ENCODE results near the gene SPTA1.
"Not testable (repeated sequence)": the region's sequence is repeated elsewhere in the genome, so short reads cannot be mapped to it uniquely, and the experiment has no call there.

The SPTA1 gene

DNA sequence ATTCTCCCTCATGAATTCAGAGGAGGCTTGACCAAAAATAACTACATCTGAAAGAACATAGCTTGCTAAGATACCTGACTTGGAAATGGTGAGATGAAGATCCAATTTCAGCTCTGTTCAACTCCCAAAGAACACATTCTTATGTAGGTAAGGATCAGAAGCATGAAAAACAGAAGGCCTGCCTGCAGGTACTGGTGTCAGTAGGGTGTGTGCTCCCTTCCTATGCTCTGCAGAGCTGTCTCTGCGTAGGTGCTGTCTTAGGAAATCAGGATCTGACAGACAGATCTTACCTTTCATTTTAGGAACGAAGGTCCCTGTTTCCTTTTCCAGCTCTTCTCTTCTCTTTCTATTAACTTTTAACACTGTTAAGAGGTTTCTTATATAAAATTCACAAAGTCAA, 19.6 kb upstream of the SPTA1 start:
- no peak for DNase-seq (ENCODE audit: low read depth)
- TF ChIP-seq, protein P1, sequence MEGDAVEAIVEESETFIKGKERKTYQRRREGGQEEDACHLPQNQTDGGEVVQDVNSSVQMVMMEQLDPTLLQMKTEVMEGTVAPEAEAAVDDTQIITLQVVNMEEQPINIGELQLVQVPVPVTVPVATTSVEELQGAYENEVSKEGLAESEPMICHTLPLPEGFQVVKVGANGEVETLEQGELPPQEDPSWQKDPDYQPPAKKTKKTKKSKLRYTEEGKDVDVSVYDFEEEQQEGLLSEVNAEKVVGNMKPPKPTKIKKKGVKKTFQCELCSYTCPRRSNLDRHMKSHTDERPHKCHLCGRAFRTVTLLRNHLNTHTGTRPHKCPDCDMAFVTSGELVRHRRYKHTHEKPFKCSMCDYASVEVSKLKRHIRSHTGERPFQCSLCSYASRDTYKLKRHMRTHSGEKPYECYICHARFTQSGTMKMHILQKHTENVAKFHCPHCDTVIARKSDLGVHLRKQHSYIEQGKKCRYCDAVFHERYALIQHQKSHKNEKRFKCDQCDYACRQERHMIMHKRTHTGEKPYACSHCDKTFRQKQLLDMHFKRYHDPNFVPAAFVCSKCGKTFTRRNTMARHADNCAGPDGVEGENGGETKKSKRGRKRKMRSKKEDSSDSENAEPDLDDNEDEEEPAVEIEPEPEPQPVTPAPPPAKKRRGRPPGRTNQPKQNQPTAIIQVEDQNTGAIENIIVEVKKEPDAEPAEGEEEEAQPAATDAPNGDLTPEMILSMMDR (conservative IDR thresholded peaks at IDR 0.05; ENCODE audit: low read length): no peak

DNA sequence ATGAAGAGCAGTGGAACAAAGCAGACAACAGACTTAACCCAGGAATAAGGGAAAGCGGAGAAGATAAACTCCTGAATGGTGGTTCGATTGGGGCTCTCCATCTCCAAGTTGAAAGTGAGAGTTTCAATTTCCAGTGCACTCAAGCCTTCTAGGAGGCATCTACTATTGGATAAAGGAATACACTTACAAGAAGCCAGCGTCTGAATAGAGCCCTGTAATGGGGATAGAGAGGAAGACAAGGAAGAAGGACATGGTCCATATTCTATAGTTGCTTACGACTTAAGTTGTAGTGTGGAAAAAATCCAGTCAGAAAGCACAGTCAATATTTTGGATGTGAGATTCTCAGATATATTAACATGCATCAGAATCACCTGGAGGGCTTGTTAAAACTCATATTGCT, 14.0 kb upstream of the SPTA1 start, which contains the start of gene OR6K2:
Gene OR6K2, minus strand, starts transcription at position 101 of the 400 bp plus-strand sequence. Its CDS starts 0 bp downstream, at position 101.
- TF ChIP-seq, protein P1 (conservative IDR thresholded peaks at IDR 0.05; ENCODE audit: low read length): no peak
- DNase-seq (ENCODE audit: low read depth): no peak
- H3K4me3 ChIP-seq (ENCODE audit: low read length): no peak within 1 kb of the TSS

More for the DNA sequence above, 19.6 kb upstream of the SPTA1 start:
- H3K4me3 ChIP-seq (ENCODE audit: low read length): no peak overlapping the region

DNA sequence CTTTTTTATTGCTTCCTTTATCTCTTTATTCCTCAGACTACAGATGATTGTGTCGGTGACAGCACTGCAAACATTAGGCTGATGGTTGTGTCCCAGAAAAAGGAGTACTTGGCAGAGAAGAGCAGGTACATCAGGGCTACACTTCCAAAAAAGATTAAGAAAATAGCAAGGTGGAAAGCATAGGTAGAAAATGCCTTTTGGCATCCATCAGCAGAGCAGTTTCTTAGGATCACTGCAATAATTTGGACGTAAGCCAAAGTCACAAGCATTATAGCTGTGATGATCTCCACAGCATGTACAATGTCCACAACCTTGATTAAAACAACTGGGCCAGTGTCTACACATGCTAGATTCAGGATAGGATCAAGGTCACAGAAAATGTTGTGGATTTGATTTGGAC, 8.1 kb upstream of the SPTA1 start:
- no peak for DNase-seq (ENCODE audit: low read depth)
- no peak overlapping the region for H3K4me3 ChIP-seq (ENCODE audit: low read length)
- TF ChIP-seq, protein P1 (conservative IDR thresholded peaks at IDR 0.05; ENCODE audit: low read length): no peak

DNA sequence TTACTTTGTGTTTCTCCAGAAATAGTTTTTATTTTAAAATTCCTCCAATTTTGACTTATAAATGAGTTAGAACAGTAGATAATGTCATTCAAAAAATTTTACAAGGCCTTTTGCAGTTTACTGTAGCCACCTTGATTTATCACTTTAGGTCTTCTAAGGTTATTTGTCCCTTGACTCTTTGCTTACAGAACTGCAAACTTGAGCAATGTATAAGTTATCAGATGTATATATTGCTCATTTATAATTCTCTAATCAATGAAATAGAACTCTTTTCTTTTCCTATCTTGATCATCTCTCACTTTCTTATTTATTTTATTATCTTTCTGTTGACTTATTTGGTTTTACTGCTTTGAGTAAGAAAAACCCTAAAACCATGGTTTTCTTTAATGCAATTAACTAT, 5.8 kb upstream of the SPTA1 start:
- TF ChIP-seq, protein P1 (conservative IDR thresholded peaks at IDR 0.05; ENCODE audit: low read length): no peak
- DNase-seq (ENCODE audit: low read depth): no peak
- no peak overlapping the region for H3K4me3 ChIP-seq (ENCODE audit: low read length)

DNA sequence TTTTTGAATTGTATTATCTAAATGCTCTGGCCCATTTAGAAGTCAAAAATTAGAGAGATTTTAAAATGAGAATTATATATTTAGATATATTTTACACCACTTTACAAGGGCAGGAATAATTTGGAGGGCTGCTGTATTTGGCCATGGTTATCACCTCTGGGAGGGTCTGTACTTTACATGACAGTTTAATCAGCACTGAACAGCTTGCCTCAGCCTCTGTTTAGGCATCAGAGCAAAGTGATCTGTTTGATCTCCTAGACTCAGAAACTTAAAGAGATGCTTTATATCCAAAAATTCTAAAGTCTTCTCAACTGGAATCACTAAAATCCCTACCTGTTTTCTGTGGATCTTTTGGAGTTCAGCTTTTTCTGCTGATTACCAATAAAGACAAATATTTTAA, 5.4 kb upstream of the SPTA1 start:
- TF ChIP-seq, protein P1 (conservative IDR thresholded peaks at IDR 0.05; ENCODE audit: low read length): no peak
- DNase-seq (ENCODE audit: low read depth): no peak
- H3K4me3 ChIP-seq (ENCODE audit: low read length): no peak overlapping the region

DNA sequence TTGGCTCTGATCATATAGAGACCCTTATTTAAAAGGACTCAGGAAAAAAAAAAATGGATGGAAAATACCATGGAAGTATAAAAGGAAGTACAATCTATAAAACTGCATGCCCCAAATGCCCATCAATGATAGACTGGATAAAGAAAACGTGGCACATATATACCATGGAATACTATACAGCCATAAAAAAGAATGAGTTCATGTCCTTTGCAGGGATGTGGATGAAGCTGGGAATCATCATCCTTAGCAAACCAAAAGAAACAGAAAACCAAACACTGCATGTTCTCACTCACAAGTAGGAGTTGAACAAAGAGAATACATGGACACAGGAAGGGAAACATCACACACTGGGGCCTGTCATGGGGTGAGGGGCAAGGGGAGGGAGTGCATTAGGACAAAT, 4.6 kb upstream of the SPTA1 start:
- H3K4me3 ChIP-seq (ENCODE audit: low read length); DNase-seq (ENCODE audit: low read depth): not testable (repeated sequence)

DNA sequence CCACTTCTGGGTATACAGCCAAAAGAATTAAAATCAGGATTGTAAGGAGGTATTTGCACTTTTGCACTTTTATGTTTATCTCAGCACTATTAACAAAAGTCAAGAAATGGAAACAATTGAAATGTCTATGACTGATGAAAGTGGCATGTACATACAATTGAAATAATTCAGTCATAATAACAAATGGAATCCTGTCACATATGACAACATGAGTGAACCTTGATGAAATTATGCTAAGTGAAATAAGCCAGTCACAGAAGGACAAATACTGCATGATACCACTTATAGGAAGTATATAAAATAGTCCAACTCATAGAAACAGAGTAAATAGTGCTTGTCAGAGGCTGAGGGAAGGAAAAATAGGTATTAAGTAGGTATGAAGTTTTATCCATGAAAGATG, 3.4 kb upstream of the SPTA1 start:
- TF ChIP-seq, protein P1 (conservative IDR thresholded peaks at IDR 0.05; ENCODE audit: low read length): no peak
- no peak for DNase-seq (ENCODE audit: low read depth)
- H3K4me3 ChIP-seq (ENCODE audit: low read length): no peak overlapping the region

DNA sequence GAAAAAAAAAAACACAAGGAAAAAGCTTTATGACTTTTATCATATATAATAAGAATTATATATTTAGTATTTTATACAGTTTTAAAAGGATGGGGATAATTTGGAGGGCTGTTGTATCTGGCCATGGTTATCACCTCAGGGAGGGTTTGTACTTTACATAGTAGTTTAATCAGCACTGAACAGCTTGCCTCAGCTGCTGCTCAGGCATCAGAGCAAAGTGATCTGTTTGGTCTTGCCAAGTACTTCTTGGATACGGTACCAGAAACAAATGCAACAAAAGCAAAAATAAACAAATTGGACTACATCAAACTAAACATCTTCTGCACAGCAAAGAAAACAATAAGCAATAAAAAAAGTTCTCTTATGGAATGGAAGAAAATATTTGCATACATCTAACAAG, 2.6 kb upstream of the SPTA1 start:
- H3K4me3 ChIP-seq (ENCODE audit: low read length): no peak overlapping the region
- no peak for DNase-seq (ENCODE audit: low read depth)
- TF ChIP-seq, protein P1 (conservative IDR thresholded peaks at IDR 0.05; ENCODE audit: low read length): no peak

DNA sequence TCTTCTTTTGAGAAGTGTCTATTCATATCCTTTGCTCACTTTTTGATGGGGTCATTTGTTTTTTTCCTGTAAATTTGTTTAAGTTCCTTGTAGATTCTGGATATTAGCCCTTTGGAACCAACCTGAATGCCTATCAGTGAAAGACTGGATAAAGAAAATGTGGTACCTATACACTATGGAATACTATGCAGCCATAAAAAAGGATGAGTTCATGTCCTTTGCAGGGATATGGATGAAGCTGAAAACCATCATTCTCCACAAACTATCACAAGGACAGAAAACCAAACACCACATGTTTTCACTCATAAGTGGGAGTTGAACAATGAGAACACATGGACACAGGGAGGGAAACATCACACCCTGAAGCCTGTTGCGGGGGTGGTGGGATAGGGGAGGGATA, 1.8 kb upstream of the SPTA1 start:
- DNase-seq (ENCODE audit: low read depth): not testable (repeated sequence)

More for the DNA sequence above, 1.8 kb upstream of the SPTA1 start:
- not testable (repeated sequence) for H3K4me3 ChIP-seq (ENCODE audit: low read length)
